Measurements from ENCODE around the gene OR52W1. TPM values are rescaled to one million over a fixed set of nuclear protein-coding genes. Genes with fewer than 3 reads are reported as not detected.

The OR52W1 gene
- total RNA-seq, 3 donors from 2014 or later = not detected

- TF ChIP-seq CTCF (IDR thresholded peaks at IDR 0.05) = no peak
- no peak for ATAC-seq
- Histone ChIP-seq H3K36me3 (ENCODE audit: low read depth) (peaks cover 3% of the 10 kb centered on the region), H3K4me1 (ENCODE audit: low read depth) (no peaks in the 10 kb centered on the region), H3K4me3 (no peak overlapping the region), H3K9me3 (no peaks in the 10 kb centered on the region)
- intact Hi-C loops (cut with DNase I, micrococcal nuclease) = no loop called here
- DNase-seq = no peak
Measured at GRCh38 chr11:6206456-6207180, 7.6 kb downstream of the OR52W1 start.

- TF ChIP-seq CTCF (IDR thresholded peaks at IDR 0.05) = no peak
- peak; percentile 16 for ATAC-seq
- H3K36me3 ChIP-seq (ENCODE audit: low read depth) = peaks cover 12% of the 10 kb centered on the region
- H3K4me1 ChIP-seq (ENCODE audit: low read depth) = no peaks in the 10 kb centered on the region
- H3K9me3 ChIP-seq = no peaks in the 10 kb centered on the region
- no peak overlapping the region for H3K4me3 ChIP-seq
- intact Hi-C loops (cut with DNase I, micrococcal nuclease) = no loop called here
- DNase-seq = no peak
Measured at GRCh38 chr11:6209801-6210200, 10.8 kb downstream of the OR52W1 start.

- H3K36me3 ChIP-seq (ENCODE audit: low read depth) = peaks cover 13% of the 10 kb centered on the region
- TF ChIP-seq CTCF (IDR thresholded peaks at IDR 0.05) = no peak
- DNase-seq = no peak
- ATAC-seq = peak; percentile 10
- H3K9me3 ChIP-seq = no peaks in the 10 kb centered on the region
- intact Hi-C loops (cut with DNase I, micrococcal nuclease) = no loop called here
- H3K4me1 ChIP-seq (ENCODE audit: low read depth) = no peaks in the 10 kb centered on the region
- H3K4me3 ChIP-seq = no peak overlapping the region
Measured at GRCh38 chr11:6210274-6210955, 11.4 kb downstream of the OR52W1 start.

- Histone ChIP-seq H3K36me3 (ENCODE audit: low read depth) (peaks cover 26% of the 10 kb centered on the region), H3K4me1 (ENCODE audit: low read depth) (no peaks in the 10 kb centered on the region), H3K4me3 (no peak overlapping the region), H3K9me3 (no peaks in the 10 kb centered on the region)
- ATAC-seq (no peak), DNase-seq (no peak)
- intact Hi-C loops (cut with DNase I, micrococcal nuclease) = no loop called here
- TF ChIP-seq CTCF (IDR thresholded peaks at IDR 0.05) = no peak
Measured at GRCh38 chr11:6214530-6214929, 15.5 kb downstream of the OR52W1 start.

- H3K4me1 ChIP-seq (ENCODE audit: low read depth) = peaks cover 4% of the 10 kb centered on the region
- TF ChIP-seq CTCF (IDR thresholded peaks at IDR 0.05) = no peak
- ATAC-seq (no peak), DNase-seq (no peak)
- H3K36me3 ChIP-seq (ENCODE audit: low read depth) = peaks cover 25% of the 10 kb centered on the region
- H3K9me3 ChIP-seq = no peaks in the 10 kb centered on the region
- H3K4me3 ChIP-seq = no peak overlapping the region
- intact Hi-C loops (cut with DNase I, micrococcal nuclease) = no loop called here
Measured at GRCh38 chr11:6216501-6216900, 17.5 kb downstream of the OR52W1 start.

Data from mucosa of descending colon (tissue), 3 donors.